Hepatocyte (in vitro differentiated cells): ENCODE results near the gene EIF4E1B. TPM values are rescaled to one million over a fixed set of nuclear protein-coding genes. Genes with fewer than 3 reads are reported as not detected.
A peak's percentile ranks its signal among the peaks of the same experiment; 100 is the strongest.

Source experiments
- DNase-seq: peaks from one replicate; pipeline ENCODE4 v3.0.0-alpha.2; 2016; ENCODE audit warnings: low spot score
- H2AFZ ChIP-seq: fragments of 200-600 bp; sonication (generic); 2 replicates; pipeline ENCODE4 v1.6.0; 2016; ENCODE audit warnings: antibody characterized with exemption, mild to moderate bottlenecking
- H3K27ac ChIP-seq: fragments of 200-600 bp; sonication (generic); 2 replicates; pipeline ENCODE4 v1.5.1; 2016; ENCODE audit warnings: mild to moderate bottlenecking
- H3K27me3 ChIP-seq: fragments of 200-600 bp; sonication (generic); 2 replicates; pipeline ENCODE4 v1.6.1; 2016
- H3K36me3 ChIP-seq: fragments of 200-600 bp; sonication (generic); replicated peaks from 2 replicates; pipeline ENCODE4 v1.5.1; 2016; ENCODE audit warnings: low read depth; ENCODE audit not compliant: insufficient read depth
- H3K4me1 ChIP-seq: fragments of 200-600 bp; sonication (generic); 2 replicates; pipeline ENCODE4 v1.5.1; 2016; ENCODE audit warnings: mild to moderate bottlenecking, moderate library complexity; ENCODE audit not compliant: insufficient read depth
- H3K4me2 ChIP-seq: fragments of 200-600 bp; sonication (generic); 2 replicates; pipeline ENCODE4 v1.6.0; 2016
- H3K4me3 ChIP-seq: fragments of 200-600 bp; sonication (generic); 2 replicates; pipeline ENCODE4 v1.5.1; 2016; ENCODE audit warnings: mild to moderate bottlenecking
- H3K79me2 ChIP-seq: fragments of 200-600 bp; sonication (generic); 2 replicates; pipeline ENCODE4 v1.6.0; 2017; ENCODE audit warnings: mild to moderate bottlenecking
- H3K9me2 ChIP-seq: fragments of 200-600 bp; sonication (generic); replicated peaks from 2 replicates; pipeline ENCODE4 v1.6.0; 2017; ENCODE audit warnings: mild to moderate bottlenecking; ENCODE audit not compliant: insufficient read depth
- H3K9me3 ChIP-seq: fragments of 200-600 bp; sonication (generic); 2 replicates; pipeline ENCODE4 v1.5.1; 2016; ENCODE audit warnings: low read depth, mild to moderate bottlenecking
- H4K20me1 ChIP-seq: fragments of 200-600 bp; sonication (generic); 2 replicates; pipeline ENCODE4 v1.6.0; 2016; ENCODE audit warnings: mild to moderate bottlenecking; ENCODE audit not compliant: insufficient read depth, poor library complexity, severe bottlenecking
- EZH2 ChIP-seq: fragments of 200-600 bp; sonication (generic); IDR thresholded peaks from 2 replicates; pipeline ENCODE4 v1.6.1; 2016; ENCODE audit warnings: antibody characterized with exemption, mild to moderate bottlenecking, borderline replicate concordance
- EZH2phosphoT487 ChIP-seq: fragments of 200-600 bp; sonication (generic); IDR thresholded peaks from one replicate; pipeline ENCODE4 v1.6.1; 2018; ENCODE audit warnings: antibody characterized with exemption, mild to moderate bottlenecking, low read depth, moderate library complexity; ENCODE audit not compliant: unreplicated experiment, severe bottlenecking
- WGBS: methylation state at CpG from one replicate; pipeline ENCODE4 v1.1.6; 2016; ENCODE audit warnings: low lambda C conversion rate; ENCODE audit errors: missing lambda C conversion rate; 5-methylcytosine and 5-hydroxymethylcytosine counted together
- polyA plus RNA-seq: library from polyadenylated mRNA; unstranded; fragments of >200 nt; fragmentation: Nextera tagmentation; extraction: Ambion mirVana; gene quantifications from 2 replicates; pipeline ENCODE4 v1.2.1, GENCODE V29; 2016
- total RNA-seq: library from RNA; depleted of rRNA; stranded (reverse); fragments of >200 nt; gene quantifications from 2 replicates; pipeline ENCODE4 v1.2.3, GENCODE V29; 2014
- TF ChIP-seq, protein P1 (sequence below): fragments of 200-600 bp; sonication (generic); IDR thresholded peaks from 2 replicates; pipeline ENCODE4 v1.5.1; 2016; ENCODE audit warnings: antibody characterized with exemption, mild to moderate bottlenecking; ENCODE audit not compliant: poor library complexity

EIF4E1B gene
- total and polyA plus RNA-seq, 2 experiments from 2014 or later, result not detected

DNA sequence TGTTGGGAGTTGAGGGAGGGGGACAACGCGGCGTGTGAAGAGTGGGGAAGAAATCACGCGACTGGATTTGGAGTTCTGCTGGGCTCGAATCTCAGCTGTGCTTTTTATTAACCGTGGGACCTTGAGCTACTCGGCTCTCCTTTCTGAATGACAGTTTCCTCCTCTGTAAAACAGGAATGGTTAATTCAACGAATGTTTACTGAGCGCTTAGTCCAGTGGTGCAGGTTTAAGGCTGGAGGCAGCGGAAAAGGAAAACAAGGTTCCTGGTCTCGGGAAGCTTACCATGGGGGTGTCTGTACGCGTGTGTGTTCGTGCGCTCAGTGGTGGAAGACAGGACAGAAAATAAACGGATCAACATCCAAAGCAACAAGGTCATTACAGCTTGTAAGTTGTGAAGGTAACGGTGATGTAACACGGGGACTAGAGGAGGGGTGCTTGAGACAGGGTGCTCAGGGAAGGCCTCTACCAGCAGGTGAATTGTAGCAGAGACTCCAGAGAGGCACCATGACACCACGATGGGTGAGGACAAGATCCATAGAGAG is 277 bp downstream of the EIF4E1B start:
- peaks cover 77% of the 10 kb centered on the region for H3K27me3 ChIP-seq
- no peaks in the 10 kb centered on the region for H3K9me3 ChIP-seq

DNA sequence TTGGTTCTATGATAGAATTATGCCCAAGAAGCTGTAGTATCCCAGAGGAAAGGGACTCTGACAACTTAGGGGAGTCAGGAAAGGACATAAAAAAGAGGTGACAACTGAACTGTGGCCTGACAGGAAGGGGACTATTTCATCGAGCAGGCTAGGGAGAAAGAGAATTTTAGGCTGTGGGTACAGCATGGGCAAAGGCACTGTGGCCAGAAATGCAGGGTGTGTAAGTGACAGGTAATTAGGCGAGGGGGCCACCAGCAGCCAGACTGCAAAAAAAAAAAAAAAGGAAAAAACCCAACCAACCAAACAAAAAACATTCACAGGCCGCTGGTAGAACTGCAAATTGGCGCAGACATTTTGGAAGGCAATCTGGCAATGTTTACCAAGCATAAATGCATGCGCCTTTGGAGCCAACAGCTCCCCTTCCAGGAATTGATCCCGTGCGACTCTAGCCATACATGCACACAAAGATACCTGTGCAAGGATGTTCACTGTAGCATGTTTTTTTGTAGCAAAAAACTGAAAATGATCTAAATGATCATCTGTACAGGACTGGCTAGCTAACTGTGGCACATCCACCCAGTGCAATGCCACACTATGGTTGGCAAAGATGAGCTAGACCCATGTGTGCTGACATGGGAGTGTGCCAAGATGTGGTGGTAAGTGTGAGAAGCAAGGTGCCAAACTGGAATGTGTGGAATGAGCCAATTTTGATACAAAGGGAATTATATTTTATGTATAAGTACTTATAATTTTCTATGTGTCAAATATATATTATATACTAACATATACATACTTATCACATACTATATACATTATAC is 1.1 kb downstream of the EIF4E1B start:
- Histone ChIP-seq H3K4me3 (no peak overlapping the region), H3K4me2 (peak overlapping the region; percentile 97), H3K79me2 (no peaks in the 10 kb centered on the region), H3K27ac (no peak overlapping the region), H3K27me3 (peaks cover 69% of the 10 kb centered on the region), H3K9me3 (no peaks in the 10 kb centered on the region), H3K9me2 (no peaks in the 10 kb centered on the region), H3K36me3 (no peaks in the 10 kb centered on the region), H4K20me1 (no peaks in the 10 kb centered on the region), H3K4me1 (no peaks in the 10 kb centered on the region), H2AFZ (no peak overlapping the region)
- TF ChIP-seq, protein P1, sequence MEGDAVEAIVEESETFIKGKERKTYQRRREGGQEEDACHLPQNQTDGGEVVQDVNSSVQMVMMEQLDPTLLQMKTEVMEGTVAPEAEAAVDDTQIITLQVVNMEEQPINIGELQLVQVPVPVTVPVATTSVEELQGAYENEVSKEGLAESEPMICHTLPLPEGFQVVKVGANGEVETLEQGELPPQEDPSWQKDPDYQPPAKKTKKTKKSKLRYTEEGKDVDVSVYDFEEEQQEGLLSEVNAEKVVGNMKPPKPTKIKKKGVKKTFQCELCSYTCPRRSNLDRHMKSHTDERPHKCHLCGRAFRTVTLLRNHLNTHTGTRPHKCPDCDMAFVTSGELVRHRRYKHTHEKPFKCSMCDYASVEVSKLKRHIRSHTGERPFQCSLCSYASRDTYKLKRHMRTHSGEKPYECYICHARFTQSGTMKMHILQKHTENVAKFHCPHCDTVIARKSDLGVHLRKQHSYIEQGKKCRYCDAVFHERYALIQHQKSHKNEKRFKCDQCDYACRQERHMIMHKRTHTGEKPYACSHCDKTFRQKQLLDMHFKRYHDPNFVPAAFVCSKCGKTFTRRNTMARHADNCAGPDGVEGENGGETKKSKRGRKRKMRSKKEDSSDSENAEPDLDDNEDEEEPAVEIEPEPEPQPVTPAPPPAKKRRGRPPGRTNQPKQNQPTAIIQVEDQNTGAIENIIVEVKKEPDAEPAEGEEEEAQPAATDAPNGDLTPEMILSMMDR, result no peak
- no peak for TF ChIP-seq EZH2phosphoT487
- TF ChIP-seq EZH2, result no peak
- no peak for DNase-seq
- 87% methylated on average over 7 of the region's 7 CpGs for WGBS

More for the DNA sequence above, 277 bp downstream of the EIF4E1B start:
- H3K36me3 ChIP-seq, result no peaks in the 10 kb centered on the region
- H3K79me2 ChIP-seq, result no peaks in the 10 kb centered on the region
- no peak for DNase-seq
- 7% methylated on average over 13 of the region's 20 CpGs for WGBS
- peak overlapping the region; percentile 66 for H2AFZ ChIP-seq
- H3K4me2 ChIP-seq, result peak overlapping the region; percentile 97
- H3K9me2 ChIP-seq, result no peaks in the 10 kb centered on the region
- no peak for TF ChIP-seq EZH2phosphoT487
- TF ChIP-seq, protein P1, result no peak
- TF ChIP-seq EZH2, result peak; percentile 24
- H4K20me1 ChIP-seq, result no peaks in the 10 kb centered on the region
- peak overlapping the region; percentile 52 for H3K4me3 ChIP-seq
- H3K4me1 ChIP-seq, result no peaks in the 10 kb centered on the region
- H3K27ac ChIP-seq, result no peak overlapping the region

DNA sequence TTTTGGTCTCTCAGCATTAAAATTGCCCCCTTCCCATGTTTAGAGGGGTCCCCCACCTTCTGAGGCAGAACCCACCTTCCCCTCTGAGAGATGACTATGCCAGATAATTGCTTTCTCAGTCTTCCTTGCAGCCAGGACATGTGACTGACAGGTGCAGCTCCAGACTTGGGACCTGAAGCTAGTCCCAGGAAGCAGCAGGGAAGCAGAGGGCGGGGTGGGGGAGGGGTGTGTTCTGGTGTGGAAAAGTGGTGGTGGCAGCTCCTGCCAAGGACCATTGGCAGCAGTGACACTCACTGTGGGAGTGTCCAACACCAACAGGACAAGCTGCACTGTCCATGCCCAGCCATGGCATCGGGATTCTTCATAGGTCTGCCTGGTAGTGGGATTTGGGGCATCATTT is 2.3 kb downstream of the EIF4E1B start:
- H3K27me3 ChIP-seq, result peaks cover 60% of the 10 kb centered on the region
- H3K27ac ChIP-seq, result no peak overlapping the region
- H3K9me3 ChIP-seq, result no peaks in the 10 kb centered on the region
- TF ChIP-seq, protein P1, result no peak
- TF ChIP-seq EZH2phosphoT487, result no peak
- no peak for TF ChIP-seq EZH2
- H3K4me2 ChIP-seq, result no peak overlapping the region
- H4K20me1 ChIP-seq, result no peaks in the 10 kb centered on the region
- no peaks in the 10 kb centered on the region for H3K9me2 ChIP-seq
- H3K4me1 ChIP-seq, result no peaks in the 10 kb centered on the region
- H2AFZ ChIP-seq, result no peak overlapping the region
- DNase-seq, result no peak
- H3K36me3 ChIP-seq, result no peaks in the 10 kb centered on the region
- no peaks in the 10 kb centered on the region for H3K79me2 ChIP-seq
- 71% methylated on average over 2 of the region's 2 CpGs for whole genome bisulfite sequencing
- no peak overlapping the region for H3K4me3 ChIP-seq
